ENCODE data around the gene HOXD10.

GRCh38 chr2:176109946-176110345 is 6.6 kb upstream of the HOXD10 start:
- no peak for TF ChIP-seq CTCF (conservative IDR thresholded peaks at IDR 0.05)
- TF ChIP-seq ZFX (IDR thresholded peaks at IDR 0.05): no peak
